Trophoblast cell (in vitro differentiated cells and primary cell): ENCODE results near the gene MYO16.
A peak's percentile ranks its signal among the peaks of the same experiment; 100 is the strongest.

Source experiments
- DNase-seq, 2 donors: peaks; one replicate each; pipeline ENCODE4 v3.0.0-alpha.2; 2016
- H2AFZ ChIP-seq: 2 replicates; pipeline ENCODE4 v1.6.1; 2013; ENCODE audit warnings: low read length, moderate library complexity, mild to moderate bottlenecking; ENCODE audit not compliant: insufficient read depth, poor library complexity
- H2AK5ac ChIP-seq: 2 replicates; pipeline ENCODE4 v1.6.1; 2013; ENCODE audit warnings: mild to moderate bottlenecking, low read length
- H2BK120ac ChIP-seq: 2 replicates; pipeline ENCODE4 v1.6.1; 2013; ENCODE audit warnings: low read length, mild to moderate bottlenecking, moderate library complexity; ENCODE audit not compliant: insufficient read depth, poor library complexity
- H2BK12ac ChIP-seq: 2 replicates; pipeline ENCODE4 v1.6.1; 2013; ENCODE audit warnings: mild to moderate bottlenecking, low read length, moderate library complexity
- H2BK5ac ChIP-seq: 2 replicates; pipeline ENCODE4 v1.6.1; 2013; ENCODE audit warnings: low read length, low read depth, moderate library complexity, mild to moderate bottlenecking; ENCODE audit not compliant: poor library complexity
- H3K14ac ChIP-seq: 2 replicates; pipeline ENCODE4 v1.6.1; 2013; ENCODE audit warnings: mild to moderate bottlenecking, low read length
- H3K18ac ChIP-seq: 2 replicates; pipeline ENCODE4 v1.6.1; 2013; ENCODE audit warnings: mild to moderate bottlenecking, low read length
- H3K23ac ChIP-seq: 2 replicates; pipeline ENCODE4 v1.6.1; 2013; ENCODE audit warnings: low read length
- H3K27ac ChIP-seq: 2 replicates; pipeline ENCODE4 v1.5.1; 2013; ENCODE audit warnings: low read depth, mild to moderate bottlenecking, inconsistent platforms, low read length, moderate library complexity
- H3K27me3 ChIP-seq: 2 replicates; pipeline ENCODE4 v1.6.1; 2013; ENCODE audit warnings: inconsistent platforms, mild to moderate bottlenecking, low read length, moderate library complexity; ENCODE audit not compliant: insufficient read depth
- H3K36me3 ChIP-seq, 2 experiments: 1 replicate in 1 of 2; 2 replicates in 1 of 2; pipeline ENCODE4 v1.6.1; 2013; ENCODE audit warnings: low read length in 2 of 2, mild to moderate bottlenecking in 2 of 2, moderate library complexity in 1 of 2; ENCODE audit not compliant: insufficient read depth in 2 of 2, control insufficient read depth in 1 of 2
- H3K4ac ChIP-seq: 2 replicates; pipeline ENCODE4 v1.6.1; 2013; ENCODE audit warnings: low read depth, mild to moderate bottlenecking, low read length, moderate library complexity
- H3K4me1 ChIP-seq, 2 experiments: 1 replicate in 1 of 2; 2 replicates in 1 of 2; pipeline ENCODE4 v1.6.1; 2013; ENCODE audit warnings: low read length in 2 of 2, mild to moderate bottlenecking in 2 of 2, moderate library complexity in 1 of 2; ENCODE audit not compliant: insufficient read depth in 2 of 2, control insufficient read depth in 1 of 2
- H3K4me2 ChIP-seq: 2 replicates; pipeline ENCODE4 v1.6.1; 2013; ENCODE audit warnings: inconsistent platforms, mild to moderate bottlenecking, low read length, moderate library complexity
- H3K4me3 ChIP-seq: 2 replicates; pipeline ENCODE4 v1.5.1; 2013; ENCODE audit warnings: mild to moderate bottlenecking, low read depth, low read length, inconsistent platforms
- H3K79me1 ChIP-seq: one replicate; pipeline ENCODE4 v1.6.1; 2013; ENCODE audit warnings: low read length
- H3K79me2 ChIP-seq: 2 replicates; pipeline ENCODE4 v1.6.1; 2013; ENCODE audit warnings: low read length, mild to moderate bottlenecking; ENCODE audit not compliant: control insufficient read depth, insufficient read depth, poor library complexity
- H3K9ac ChIP-seq: 2 replicates; pipeline ENCODE4 v1.6.1; 2013; ENCODE audit warnings: mild to moderate bottlenecking, low read length
- H3K9me3 ChIP-seq: 2 replicates; pipeline ENCODE4 v1.6.1; 2013; ENCODE audit warnings: low read depth, mild to moderate bottlenecking, control low read depth, inconsistent platforms, low read length; ENCODE audit not compliant: insufficient read depth
- H4K12ac ChIP-seq: 2 replicates; pipeline ENCODE4 v1.6.1; 2013; ENCODE audit warnings: low read depth, mild to moderate bottlenecking, low read length, moderate library complexity
- H4K8ac ChIP-seq: 2 replicates; pipeline ENCODE4 v1.6.1; 2013; ENCODE audit warnings: low read depth, mild to moderate bottlenecking, low read length, moderate library complexity
- H4K91ac ChIP-seq: one replicate; pipeline ENCODE4 v1.6.1; 2013; ENCODE audit warnings: low read depth, mild to moderate bottlenecking, low read length, moderate library complexity
- WGBS: extraction: QIAGEN DNeasy Blood & Tissue Kit; methylation state at CpG from one replicate; pipeline ENCODE4 v1.1.7; 2013; ENCODE audit warnings: missing lambda C conversion rate; ENCODE audit not compliant: insufficient read length, insufficient coverage; ENCODE audit errors: extremely low coverage; 5-methylcytosine and 5-hydroxymethylcytosine counted together

Gene MYO16

GRCh38 chr13:108996430-108996829, 367.0 kb downstream of the MYO16 start:
- Histone ChIP-seq H3K27me3 (no peaks in the 10 kb centered on the region), H4K8ac (no peak overlapping the region), H4K12ac (no peak overlapping the region), H4K91ac (no peak overlapping the region), H3K4me2 (no peak overlapping the region), H2AK5ac (no peak overlapping the region), H3K79me1 (no peaks in the 10 kb centered on the region), H2BK5ac (no peak overlapping the region), H3K9me3 (no peaks in the 10 kb centered on the region), H3K4ac (no peak overlapping the region), H3K18ac (no peak overlapping the region), H3K27ac (no peak overlapping the region), H3K79me2 (no peaks in the 10 kb centered on the region), H3K4me3 (no peak overlapping the region), H2BK120ac (no peak overlapping the region), H3K23ac (no peak overlapping the region), H3K4me1 (no peaks in the 10 kb centered on the region), H3K9ac (no peak overlapping the region), H2AFZ (no peak overlapping the region), H3K14ac (no peak overlapping the region), H3K36me3 (no peaks in the 10 kb centered on the region), H2BK12ac (no peak overlapping the region)
- no peak for DNase-seq

DNA sequence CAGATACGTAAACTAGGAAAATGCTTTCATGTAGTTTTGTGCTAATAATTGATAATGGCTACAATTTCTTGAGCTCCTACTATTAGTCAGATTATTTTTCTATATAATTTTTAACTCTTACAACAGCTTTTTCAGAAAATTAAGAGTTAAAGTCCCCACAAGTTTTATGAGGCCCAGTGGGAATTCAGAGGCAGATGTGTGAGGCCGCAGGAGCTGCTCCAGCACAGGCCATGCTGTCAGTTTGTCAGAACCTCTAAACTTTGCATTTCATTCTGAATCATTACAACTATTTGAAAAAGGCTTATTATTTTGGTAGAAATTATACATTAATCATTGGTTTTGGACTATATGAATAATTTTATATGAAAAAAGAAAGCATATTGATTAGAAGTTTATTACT, 370.8 kb downstream of the MYO16 start:
- Histone ChIP-seq H3K4me2 (no peak overlapping the region), H4K12ac (no peak overlapping the region), H3K79me1 (no peaks in the 10 kb centered on the region), H3K27me3 (no peaks in the 10 kb centered on the region), H3K4me1 (no peaks in the 10 kb centered on the region), H3K14ac (no peak overlapping the region), H2BK12ac (no peak overlapping the region), H3K79me2 (no peaks in the 10 kb centered on the region), H4K8ac (no peak overlapping the region), H3K4ac (no peak overlapping the region), H2AFZ (no peak overlapping the region), H2BK5ac (no peak overlapping the region), H2AK5ac (no peak overlapping the region), H3K36me3 (no peaks in the 10 kb centered on the region), H3K9me3 (no peaks in the 10 kb centered on the region), H4K91ac (no peak overlapping the region), H2BK120ac (no peak overlapping the region), H3K9ac (no peak overlapping the region), H3K4me3 (no peak overlapping the region), H3K27ac (no peak overlapping the region), H3K23ac (no peak overlapping the region), H3K18ac (no peak overlapping the region)
- no CpG with 5 or more reads among the region's 2 CpGs for WGBS
- no peak for DNase-seq

DNA sequence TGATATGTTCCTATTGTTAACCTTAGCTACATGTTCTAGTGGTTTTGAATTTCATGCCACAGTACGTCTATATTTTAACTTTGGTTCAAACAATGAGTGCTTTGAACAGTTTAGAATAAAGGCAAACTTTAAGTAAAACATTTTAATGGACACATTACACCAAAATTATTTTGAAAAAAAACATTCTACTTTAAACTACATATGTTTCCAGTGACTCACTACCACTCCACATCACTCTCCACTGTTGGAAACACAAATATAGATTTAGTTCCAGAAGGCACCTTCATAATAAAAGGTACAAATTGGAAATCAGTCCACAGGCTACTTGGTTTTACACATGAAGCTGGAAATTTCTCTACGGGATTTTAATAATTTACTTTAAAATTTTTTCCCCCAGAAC, 373.5 kb downstream of the MYO16 start:
- Histone ChIP-seq H3K9me3 (no peaks in the 10 kb centered on the region), H4K8ac (no peak overlapping the region), H3K27me3 (no peaks in the 10 kb centered on the region), H3K4me2 (no peak overlapping the region), H3K4me3 (no peak overlapping the region), H3K9ac (no peak overlapping the region), H2BK12ac (no peak overlapping the region), H2BK120ac (no peak overlapping the region), H3K23ac (no peak overlapping the region), H2AK5ac (no peak overlapping the region), H3K79me1 (no peaks in the 10 kb centered on the region), H3K14ac (no peak overlapping the region), H3K27ac (no peak overlapping the region), H3K36me3 (no peaks in the 10 kb centered on the region), H3K18ac (no peak overlapping the region), H4K12ac (no peak overlapping the region), H3K4ac (no peak overlapping the region), H2AFZ (no peak overlapping the region), H3K4me1 (no peaks in the 10 kb centered on the region), H3K79me2 (no peaks in the 10 kb centered on the region), H4K91ac (no peak overlapping the region), H2BK5ac (no peak overlapping the region)
- DNase-seq, result no peak
- no CpG with 5 or more reads among the region's 2 CpGs for WGBS

DNA sequence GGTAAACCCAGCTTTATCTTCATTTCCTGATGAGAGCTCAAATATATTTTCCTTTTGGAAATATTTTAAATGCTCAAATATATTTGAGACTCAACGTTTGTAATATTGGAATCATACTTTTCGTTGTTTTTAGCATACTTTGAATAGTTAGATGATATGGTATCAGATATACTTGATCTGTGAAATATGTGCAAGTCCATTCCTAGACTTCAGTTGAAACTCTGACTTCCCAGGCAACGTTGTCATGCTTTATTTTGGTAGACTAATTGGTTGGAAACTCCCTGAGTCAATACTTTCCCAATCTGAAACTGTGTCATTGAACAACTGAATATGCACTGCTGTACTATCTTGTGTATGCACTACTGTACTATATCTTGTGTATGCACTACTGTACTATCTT, 378.5 kb downstream of the MYO16 start:
- no CpG with 5 or more reads among the region's 3 CpGs for WGBS
- H4K8ac ChIP-seq, result no peak overlapping the region
- H3K14ac ChIP-seq, result no peak overlapping the region
- H3K27ac ChIP-seq, result no peak overlapping the region
- H3K9ac ChIP-seq, result no peak overlapping the region
- peaks cover 0 to 3% of the 10 kb centered on the region in 2 experiments for H3K4me1 ChIP-seq
- no peak overlapping the region for H4K91ac ChIP-seq
- no peak overlapping the region for H3K4ac ChIP-seq
- H3K4me2 ChIP-seq, result no peak overlapping the region
- DNase-seq, result peak; percentile 61 to 93
- H3K23ac ChIP-seq, result no peak overlapping the region
- H2BK12ac ChIP-seq, result no peak overlapping the region
- H4K12ac ChIP-seq, result no peak overlapping the region
- no peak overlapping the region for H2AK5ac ChIP-seq
- H3K18ac ChIP-seq, result no peak overlapping the region
- H2BK5ac ChIP-seq, result no peak overlapping the region
- H3K4me3 ChIP-seq, result no peak overlapping the region
- no peak overlapping the region for H2AFZ ChIP-seq
- no peaks in the 10 kb centered on the region for H3K27me3 ChIP-seq
- no peaks in the 10 kb centered on the region for H3K79me2 ChIP-seq
- no peaks in the 10 kb centered on the region for H3K9me3 ChIP-seq
- no peaks in the 10 kb centered on the region for H3K79me1 ChIP-seq
- no peaks in the 10 kb centered on the region for H3K36me3 ChIP-seq
- H2BK120ac ChIP-seq, result no peak overlapping the region
